Calu3 (cell line): ENCODE measurements around the gene EML6. TPM values are rescaled to one million over a fixed set of nuclear protein-coding genes. Genes with fewer than 3 reads are reported as not detected.

Experiments used
- BruUV-seq: library from RNA; stranded (reverse); fragments of 400-500 nt; replicated peaks from 2 replicates; lab custom pipeline; 2021; lab: Mats Ljungman, UMichigan
- CTCF ChIA-PET: fragments of 300-600 bp; sonication (Branson Sonifier 250); formaldehyde crosslinking; loops from one replicate; lab custom pipeline; 2022; ENCODE audit warnings: antibody characterized with exemption; lab: Charles Lee
- DNase-seq: peaks from one replicate; pipeline ENCODE4 v3.0.0; 2022
- H3K27ac Mint-ChIP-seq: one replicate; pipeline ENCODE4 v1.8.0; 2022; ENCODE audit warnings: mixed read lengths; ENCODE audit not compliant: unreplicated experiment
- H3K27me3 Mint-ChIP-seq: one replicate; pipeline ENCODE4 v1.8.0; 2022; ENCODE audit warnings: mixed read lengths; ENCODE audit not compliant: unreplicated experiment
- H3K36me3 Mint-ChIP-seq: one replicate; pipeline ENCODE4 v1.8.0; 2022; ENCODE audit warnings: mild to moderate bottlenecking, moderate library complexity, mixed read lengths; ENCODE audit not compliant: insufficient read depth, unreplicated experiment
- H3K4me1 Mint-ChIP-seq: one replicate; pipeline ENCODE4 v1.8.0; 2022; ENCODE audit warnings: mild to moderate bottlenecking, low read depth, mixed read lengths; ENCODE audit not compliant: unreplicated experiment
- H3K4me3 Mint-ChIP-seq: one replicate; pipeline ENCODE4 v1.8.0; 2022; ENCODE audit warnings: mild to moderate bottlenecking, low read depth, moderate library complexity, mixed read lengths; ENCODE audit not compliant: unreplicated experiment
- H3K9me3 Mint-ChIP-seq: one replicate; pipeline ENCODE4 v1.8.0; 2022; ENCODE audit warnings: low read depth, mixed read lengths; ENCODE audit not compliant: unreplicated experiment
- CTCF ChIP-seq: fragments of 200-600 bp; IDR thresholded peaks from one replicate; pipeline ENCODE4 v1.8.0; 2022; ENCODE audit warnings: antibody characterized with exemption; ENCODE audit not compliant: unreplicated experiment
- intact Hi-C: fragments of 100-400 bp; cut with micrococcal nuclease; formaldehyde crosslinking; loops from one replicate; pipeline ENCODE4 v1.10.0; 2022; ENCODE audit not compliant: unreplicated experiment
- total RNA-seq: library from RNA; stranded (reverse); gene quantifications from 2 replicates; pipeline ENCODE4 v1.2.3, GENCODE V29; 2022

EML6 gene
- total RNA-seq, 1 experiment from 2014 or later = 0.45 TPM

GRCh38 chr2:54909001-54909400, 185.5 kb downstream of the EML6 start:
- no peak overlapping the region for H3K4me3 Mint-ChIP-seq
- CTCF ChIA-PET = no interaction called here
- no TSS peak for BruUV-seq
- H3K9me3 Mint-ChIP-seq = peaks cover 4% of the 10 kb centered on the region
- DNase-seq = no peak
- H3K27ac Mint-ChIP-seq = no peak overlapping the region
- no peak for TF ChIP-seq CTCF
- peaks cover 7% of the 10 kb centered on the region for H3K27me3 Mint-ChIP-seq
- H3K36me3 Mint-ChIP-seq = peaks cover 4% of the 10 kb centered on the region
- intact Hi-C loops = no loop called here
- H3K4me1 Mint-ChIP-seq = peaks cover 13% of the 10 kb centered on the region

- CTCF ChIA-PET = no interaction called here
- BruUV-seq = no TSS peak
- Mint-ChIP-seq H3K27ac (no peak overlapping the region), H3K4me1 (no peaks in the 10 kb centered on the region), H3K9me3 (peaks cover 4% of the 10 kb centered on the region), H3K27me3 (peaks cover 8% of the 10 kb centered on the region), H3K4me3 (no peak overlapping the region), H3K36me3 (no peaks in the 10 kb centered on the region)
- intact Hi-C loops = no loop called here
- TF ChIP-seq CTCF = no peak
- DNase-seq = no peak
Observed at GRCh38 chr2:54912305-54912704, 188.8 kb downstream of the EML6 start.

- CTCF ChIA-PET = no interaction called here
- Mint-ChIP-seq H3K36me3 (no peaks in the 10 kb centered on the region), H3K4me3 (no peak overlapping the region), H3K27me3 (peaks cover 8% of the 10 kb centered on the region), H3K9me3 (peaks cover 4% of the 10 kb centered on the region), H3K27ac (no peak overlapping the region), H3K4me1 (no peaks in the 10 kb centered on the region)
- no peak for TF ChIP-seq CTCF
- no peak for DNase-seq
- intact Hi-C loops = no loop called here
- no TSS peak for BruUV-seq
Observed at GRCh38 chr2:54912893-54913292, 189.4 kb downstream of the EML6 start.

GRCh38 chr2:54914637-54915036, 191.2 kb downstream of the EML6 start:
- H3K36me3 Mint-ChIP-seq = no peaks in the 10 kb centered on the region

More at GRCh38 chr2:54914637-54915036, 191.2 kb downstream of the EML6 start:
- BruUV-seq = no TSS peak
- H3K4me3 Mint-ChIP-seq = no peak overlapping the region
- no peak for DNase-seq
- peaks cover 4% of the 10 kb centered on the region for H3K9me3 Mint-ChIP-seq
- no peaks in the 10 kb centered on the region for H3K4me1 Mint-ChIP-seq
- intact Hi-C loops = no loop called here
- TF ChIP-seq CTCF = no peak
- H3K27me3 Mint-ChIP-seq = peaks cover 23% of the 10 kb centered on the region
- CTCF ChIA-PET = no interaction called here
- no peak overlapping the region for H3K27ac Mint-ChIP-seq
